ENCODE measurements around the gene EN1. TPM values are rescaled to one million over a fixed set of nuclear protein-coding genes. Genes with fewer than 3 reads are reported as not detected.

The EN1 gene
- total RNA-seq, 1 donor from 2014 or later: 1.2 TPM

Other genes starting within 250 kb of the EN1 start
- gene MARCO, start 94.5 kb upstream of the EN1 start, total RNA-seq (ENCODE audit: insufficient read depth, low replicate concordance): not detected

All from umbilical cord (tissue), 1 donor.